Panc1 (cell line): ENCODE results near the gene IQSEC1. TPM values are rescaled to one million over a fixed set of nuclear protein-coding genes. Genes with fewer than 3 reads are reported as not detected.

Experiments used
- ATAC-seq: fragments of 200-7000 bp; cut with Tn5 transposase; 2 replicates; pipeline ENCODE4 v1.9.1; 2020; ENCODE audit warnings: mild to moderate bottlenecking, moderate library complexity
- Bru-seq: library from RNA; stranded (reverse); fragments of 400-500 nt; gene quantifications from one replicate; lab custom pipeline; 2021; lab: Mats Ljungman, UMichigan
- BruChase-seq, 2 experiments: library from RNA; stranded (reverse); fragments of 400-500 nt; gene quantifications; one replicate each; lab custom pipeline; 2021; lab: Mats Ljungman, UMichigan
- BruUV-seq: library from RNA; stranded (reverse); fragments of 400-500 nt; replicated peaks from 2 replicates; lab custom pipeline; 2021; lab: Mats Ljungman, UMichigan
- CTCF ChIA-PET: fragments of 300-600 bp; sonication (Branson Sonifier 250); formaldehyde crosslinking; loops from one replicate; lab custom pipeline; 2022; ENCODE audit warnings: antibody characterized with exemption; lab: Charles Lee
- POLR2A ChIA-PET: fragments of 300-600 bp; sonication (Branson Sonifier 250); formaldehyde crosslinking; loops from one replicate; lab custom pipeline; 2022; ENCODE audit warnings: antibody characterized with exemption; lab: Charles Lee
- DNase-seq: peaks from one replicate; pipeline ENCODE4 v3.0.0-alpha.2; 2010; ENCODE audit warnings: low read depth, low spot score
- H3K27ac ChIP-seq: 2 replicates; pipeline ENCODE4 v1.5.1; 2011; ENCODE audit warnings: mild to moderate bottlenecking, low read length, inconsistent platforms
- H3K27me3 ChIP-seq: fragments of 200-500 bp; sonication (Bioruptor generic); 2 replicates; pipeline ENCODE4 v1.6.0; 2014; ENCODE audit warnings: low read length, inconsistent platforms; ENCODE audit not compliant: control insufficient read depth, insufficient read depth
- H3K36me3 ChIP-seq: fragments of 200-500 bp; sonication (Bioruptor generic); 2 replicates; pipeline ENCODE4 v1.5.1; 2014; ENCODE audit warnings: inconsistent platforms, mild to moderate bottlenecking, low read length, moderate library complexity; ENCODE audit not compliant: control insufficient read depth, insufficient read depth
- H3K4me1 ChIP-seq: 2 replicates; pipeline ENCODE4 v1.5.1; 2011; ENCODE audit warnings: inconsistent platforms, mild to moderate bottlenecking, low read length, moderate library complexity; ENCODE audit not compliant: control insufficient read depth, insufficient read depth
- H3K4me3 ChIP-seq, 2 experiments: 2 replicates each; pipeline ENCODE4 v1.5.1; 2011 to 2012; ENCODE audit warnings: low read depth in 2 of 2, low read length in 2 of 2, mild to moderate bottlenecking in 2 of 2, inconsistent platforms in 1 of 2, moderate library complexity in 1 of 2
- H3K9me3 ChIP-seq: fragments of 200-500 bp; sonication (Bioruptor generic); 2 replicates; pipeline ENCODE4 v1.5.1; 2014; ENCODE audit warnings: low read depth, mild to moderate bottlenecking, inconsistent platforms, low read length, moderate library complexity; ENCODE audit not compliant: control insufficient read depth, insufficient read depth
- POLR2AphosphoS5 ChIP-seq: IDR thresholded peaks from 2 replicates; pipeline ENCODE4 v1.6.1; 2012; ENCODE audit warnings: mild to moderate bottlenecking, low read depth, low read length, moderate library complexity
- SIN3A ChIP-seq: IDR thresholded peaks from 2 replicates; pipeline ENCODE4 v1.6.1; 2012; ENCODE audit warnings: low read depth, mild to moderate bottlenecking, low read length, moderate library complexity, borderline replicate concordance; ENCODE audit not compliant: insufficient read depth
- TCF7L2 ChIP-seq: IDR thresholded peaks from 2 replicates; pipeline ENCODE4 v1.6.1; 2011; ENCODE audit warnings: mild to moderate bottlenecking, low read depth, low read length, inconsistent platforms
- in situ Hi-C: cut with HindIII; loops from 2 replicates; pipeline ENCODE4 v1.10.0; 2016; ENCODE audit warnings: low sequenced_read_pairs, low pct_unique_long_range_greater_than_20kb
- intact Hi-C: fragments of 100-400 bp; cut with micrococcal nuclease; formaldehyde crosslinking; loops from one replicate; pipeline ENCODE4 v1.10.0; 2022; ENCODE audit not compliant: unreplicated experiment
- long read RNA-seq: library from polyadenylated mRNA; unstranded; transcript quantifications from one replicate; pipeline ENCODE4 v2.0.0, GENCODE V29; 2021; ENCODE audit not compliant: unreplicated experiment
- polyA plus RNA-seq: library from polyadenylated mRNA; unstranded; fragments of >200 nt; gene quantifications from one replicate; pipeline ENCODE4 v1.2.1, GENCODE V29; 2012; ENCODE audit warnings: missing spikeins; ENCODE audit not compliant: insufficient read length
- total RNA-seq: library from RNA; stranded (reverse); gene quantifications from one replicate; pipeline ENCODE4 v1.2.1, GENCODE V29; 2021; ENCODE audit not compliant: unreplicated experiment
- TF ChIP-seq, protein P1 (sequence below): fragments of 450-650 bp; IDR thresholded peaks from 2 replicates; pipeline ENCODE4 v1.5.1; 2017; ENCODE audit warnings: mild to moderate bottlenecking
- TF ChIP-seq, protein P2 (sequence below), 2 experiments: IDR thresholded peaks; 2 replicates each; pipeline ENCODE4 v1.6.1; 2011 to 2012; ENCODE audit warnings: low read depth in 2 of 2, control low read depth in 1 of 2, low read length in 1 of 2, mild to moderate bottlenecking in 1 of 2, moderate library complexity in 1 of 2; ENCODE audit not compliant: insufficient read depth in 1 of 2

IQSEC1 gene
- total RNA-seq (28.4 TPM), Bru-seq, nascent RNA (percentile 55 among the genes with signal in this experiment), BruChase-seq, experiment 1, labeled RNA remaining after a 2-hour chase (percentile 55 among the genes with signal in this experiment), BruChase-seq, experiment 2, labeled RNA remaining after a 6-hour chase (percentile 57 among the genes with signal in this experiment)
- 37.5 TPM for polyA plus RNA-seq
- long read RNA-seq, partial matches to known transcripts = 48 of 60 reads
- long read RNA-seq, other reads (novel, unspliced or antisense) = 12 of 60 reads

DNA sequence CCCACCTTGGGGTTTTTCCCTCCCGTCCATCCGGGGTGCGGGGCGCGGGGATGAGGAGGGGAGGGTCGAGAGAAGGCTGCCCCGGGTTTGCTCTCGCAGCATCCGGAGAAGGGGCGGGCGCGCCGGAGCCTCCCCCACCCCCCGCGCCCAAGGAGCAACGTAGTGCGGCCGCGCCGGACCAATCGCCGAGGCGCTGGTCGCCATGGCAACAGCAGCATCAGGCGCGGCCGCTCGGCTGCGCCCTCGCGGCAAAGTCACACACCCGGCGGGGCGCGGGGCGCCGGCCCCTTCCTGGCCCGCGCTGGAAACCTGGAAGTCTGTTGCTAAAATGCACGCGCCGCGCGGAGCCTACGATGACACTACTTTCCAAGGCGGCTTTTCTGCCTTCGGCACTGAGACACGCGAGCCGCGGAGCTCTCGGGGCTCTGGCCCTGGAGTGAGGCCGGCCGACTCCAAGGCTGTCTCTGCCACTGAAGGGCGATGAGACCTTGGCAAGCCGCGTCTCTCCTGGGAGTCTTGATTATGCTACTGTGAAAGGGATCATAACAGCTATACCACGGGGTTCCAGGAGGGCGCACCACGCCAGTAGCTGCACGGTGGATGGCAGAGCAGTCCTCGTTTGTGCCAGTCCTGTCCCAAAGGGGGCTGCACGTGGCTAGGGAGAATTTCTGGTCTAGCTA, at the start of gene IQSEC1:
IQSEC1 (minus strand) TSS at position 104 of the 680 bp plus-strand sequence. CDS start 415 bp downstream, outside the sequence.
- TF ChIP-seq POLR2AphosphoS5 (no peak), TCF7L2 (no peak), SIN3A (no peak)
- TF ChIP-seq, protein P1, sequence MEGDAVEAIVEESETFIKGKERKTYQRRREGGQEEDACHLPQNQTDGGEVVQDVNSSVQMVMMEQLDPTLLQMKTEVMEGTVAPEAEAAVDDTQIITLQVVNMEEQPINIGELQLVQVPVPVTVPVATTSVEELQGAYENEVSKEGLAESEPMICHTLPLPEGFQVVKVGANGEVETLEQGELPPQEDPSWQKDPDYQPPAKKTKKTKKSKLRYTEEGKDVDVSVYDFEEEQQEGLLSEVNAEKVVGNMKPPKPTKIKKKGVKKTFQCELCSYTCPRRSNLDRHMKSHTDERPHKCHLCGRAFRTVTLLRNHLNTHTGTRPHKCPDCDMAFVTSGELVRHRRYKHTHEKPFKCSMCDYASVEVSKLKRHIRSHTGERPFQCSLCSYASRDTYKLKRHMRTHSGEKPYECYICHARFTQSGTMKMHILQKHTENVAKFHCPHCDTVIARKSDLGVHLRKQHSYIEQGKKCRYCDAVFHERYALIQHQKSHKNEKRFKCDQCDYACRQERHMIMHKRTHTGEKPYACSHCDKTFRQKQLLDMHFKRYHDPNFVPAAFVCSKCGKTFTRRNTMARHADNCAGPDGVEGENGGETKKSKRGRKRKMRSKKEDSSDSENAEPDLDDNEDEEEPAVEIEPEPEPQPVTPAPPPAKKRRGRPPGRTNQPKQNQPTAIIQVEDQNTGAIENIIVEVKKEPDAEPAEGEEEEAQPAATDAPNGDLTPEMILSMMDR = no peak
- TF ChIP-seq, protein P2, sequence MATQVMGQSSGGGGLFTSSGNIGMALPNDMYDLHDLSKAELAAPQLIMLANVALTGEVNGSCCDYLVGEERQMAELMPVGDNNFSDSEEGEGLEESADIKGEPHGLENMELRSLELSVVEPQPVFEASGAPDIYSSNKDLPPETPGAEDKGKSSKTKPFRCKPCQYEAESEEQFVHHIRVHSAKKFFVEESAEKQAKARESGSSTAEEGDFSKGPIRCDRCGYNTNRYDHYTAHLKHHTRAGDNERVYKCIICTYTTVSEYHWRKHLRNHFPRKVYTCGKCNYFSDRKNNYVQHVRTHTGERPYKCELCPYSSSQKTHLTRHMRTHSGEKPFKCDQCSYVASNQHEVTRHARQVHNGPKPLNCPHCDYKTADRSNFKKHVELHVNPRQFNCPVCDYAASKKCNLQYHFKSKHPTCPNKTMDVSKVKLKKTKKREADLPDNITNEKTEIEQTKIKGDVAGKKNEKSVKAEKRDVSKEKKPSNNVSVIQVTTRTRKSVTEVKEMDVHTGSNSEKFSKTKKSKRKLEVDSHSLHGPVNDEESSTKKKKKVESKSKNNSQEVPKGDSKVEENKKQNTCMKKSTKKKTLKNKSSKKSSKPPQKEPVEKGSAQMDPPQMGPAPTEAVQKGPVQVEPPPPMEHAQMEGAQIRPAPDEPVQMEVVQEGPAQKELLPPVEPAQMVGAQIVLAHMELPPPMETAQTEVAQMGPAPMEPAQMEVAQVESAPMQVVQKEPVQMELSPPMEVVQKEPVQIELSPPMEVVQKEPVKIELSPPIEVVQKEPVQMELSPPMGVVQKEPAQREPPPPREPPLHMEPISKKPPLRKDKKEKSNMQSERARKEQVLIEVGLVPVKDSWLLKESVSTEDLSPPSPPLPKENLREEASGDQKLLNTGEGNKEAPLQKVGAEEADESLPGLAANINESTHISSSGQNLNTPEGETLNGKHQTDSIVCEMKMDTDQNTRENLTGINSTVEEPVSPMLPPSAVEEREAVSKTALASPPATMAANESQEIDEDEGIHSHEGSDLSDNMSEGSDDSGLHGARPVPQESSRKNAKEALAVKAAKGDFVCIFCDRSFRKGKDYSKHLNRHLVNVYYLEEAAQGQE (IDR thresholded peaks at IDR 0.05; ENCODE audit: insufficient read depth in 1 of 2, low read depth in 2 of 2, low read length in 1 of 2) = no peak
- Histone ChIP-seq H3K4me1 (no peaks in the 10 kb centered on the region), H3K27ac (no peak within 1 kb of the TSS), H3K36me3 (no peaks in the 10 kb centered on the region), H3K27me3 (no peaks in the 10 kb centered on the region), H3K9me3 (no peaks in the 10 kb centered on the region), H3K4me3 (no peak within 1 kb of the TSS)
- in situ Hi-C loops (no loop called here), intact Hi-C loops (no loop called here)
- no peak for DNase-seq
- no peak for ATAC-seq
- no TSS peak for BruUV-seq
- POLR2A ChIA-PET = no interaction called here
- CTCF ChIA-PET = no interaction called here

DNA sequence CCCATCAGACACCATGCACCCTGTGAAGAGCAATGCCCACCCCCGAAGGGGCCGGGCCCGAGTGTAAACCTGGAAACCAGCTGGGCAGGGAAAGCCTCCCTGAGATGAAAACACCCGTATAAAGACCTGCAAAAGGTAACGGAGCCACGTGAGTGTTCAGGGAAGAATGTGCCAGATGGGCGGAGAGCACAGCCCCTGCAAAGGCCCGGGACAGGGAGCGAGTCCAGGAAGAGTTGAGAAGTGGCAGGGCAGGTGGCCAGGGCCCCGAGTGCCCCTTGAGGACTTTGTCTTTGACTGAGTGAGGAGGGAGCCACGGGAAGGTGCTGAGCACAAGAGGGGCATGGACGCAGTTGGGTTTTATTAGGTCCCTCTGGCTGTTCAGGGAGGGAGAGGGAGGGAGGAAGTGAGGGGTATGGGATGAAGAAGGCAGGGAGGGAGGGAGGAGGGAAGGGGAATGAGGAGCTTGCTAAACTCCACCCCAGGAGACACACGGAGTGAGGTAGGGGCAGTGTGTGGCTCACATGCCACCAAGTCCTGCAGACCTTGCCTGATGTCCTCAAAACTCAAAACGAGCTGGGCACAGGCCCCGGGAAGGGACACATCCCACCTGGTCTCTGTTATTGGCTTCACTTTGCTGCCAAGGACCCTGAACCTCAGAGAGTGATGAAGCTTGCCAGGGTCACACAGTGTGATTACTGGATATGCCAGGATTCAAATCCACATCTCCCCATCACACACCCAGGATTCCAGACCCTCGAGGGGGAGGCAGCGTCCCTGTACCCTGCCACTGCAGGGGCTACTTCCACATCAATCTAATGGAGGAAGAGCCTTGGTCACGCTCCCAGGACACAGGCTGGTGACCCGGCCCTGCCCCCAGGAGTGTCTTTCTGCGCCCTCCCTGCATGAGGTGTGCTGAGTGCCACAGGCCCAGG, 49.1 kb upstream of the IQSEC1 start:
- CTCF ChIA-PET = no interaction called here
- BruUV-seq = no TSS peak
- ATAC-seq = no peak
- Histone ChIP-seq H3K27me3 (no peaks in the 10 kb centered on the region), H3K4me3 (no peak overlapping the region), H3K36me3 (no peaks in the 10 kb centered on the region), H3K9me3 (no peaks in the 10 kb centered on the region), H3K27ac (no peak overlapping the region), H3K4me1 (no peaks in the 10 kb centered on the region)
- TF ChIP-seq TCF7L2 = no peak
- DNase-seq = no peak
- POLR2A ChIA-PET = no interaction called here
- intact Hi-C loops = no loop called here
- in situ Hi-C loops = no loop called here
